ENCODE measurements around the gene STAT1. TPM values are rescaled to one million over a fixed set of nuclear protein-coding genes. Genes with fewer than 3 reads are reported as not detected.

STAT1 gene
- total RNA-seq, 1 donor from 2014 or later, result 140 TPM

GRCh38 chr2:190977505-190977904 lies 36.5 kb downstream of the STAT1 start:
- peaks cover 28% of the 10 kb centered on the region for H3K4me1 Mint-ChIP-seq (ENCODE audit: low read depth)
- no peak for DNase-seq (ENCODE audit: low spot score)
- no peaks in the 10 kb centered on the region for H3K27me3 Mint-ChIP-seq (ENCODE audit: low read depth)
- no peaks in the 10 kb centered on the region for H3K9me3 Mint-ChIP-seq (ENCODE audit: low read depth)
- no peak overlapping the region for H3K4me3 Mint-ChIP-seq (ENCODE audit: unreplicated experiment)
- peak overlapping the region; percentile 9 for H3K27ac Mint-ChIP-seq (ENCODE audit: unreplicated experiment)
- no peak for TF ChIP-seq CTCF (IDR thresholded peaks at IDR 0.05)
- peaks cover 75% of the 10 kb centered on the region for H3K36me3 Mint-ChIP-seq (ENCODE audit: low read depth)

DNA sequence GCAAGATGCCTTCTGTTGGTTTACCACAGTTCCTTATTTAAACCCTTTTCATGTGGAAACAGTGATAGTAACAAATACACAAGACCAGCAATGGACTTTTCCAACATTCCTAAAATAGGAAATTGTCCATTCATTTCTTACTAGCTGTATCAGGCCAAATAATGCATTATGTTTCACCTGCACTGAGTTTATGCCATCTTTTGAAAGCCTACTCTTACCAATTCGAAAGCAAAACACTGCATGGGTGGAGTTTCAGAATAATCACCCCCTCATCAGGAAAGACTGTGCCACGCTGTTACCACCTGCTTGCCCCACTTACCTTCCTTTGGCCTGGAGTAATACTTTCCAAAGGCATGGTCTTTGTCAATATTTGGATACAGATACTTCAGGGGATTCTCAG lies 37.5 kb downstream of the STAT1 start:
- Mint-ChIP-seq H3K27me3 (ENCODE audit: low read depth) (no peaks in the 10 kb centered on the region), H3K4me1 (ENCODE audit: low read depth) (peaks cover 28% of the 10 kb centered on the region), H3K36me3 (ENCODE audit: low read depth) (peaks cover 74% of the 10 kb centered on the region), H3K4me3 (ENCODE audit: unreplicated experiment) (no peak overlapping the region), H3K9me3 (ENCODE audit: low read depth) (no peaks in the 10 kb centered on the region), H3K27ac (ENCODE audit: unreplicated experiment) (no peak overlapping the region)
- TF ChIP-seq CTCF (IDR thresholded peaks at IDR 0.05), result no peak
- no peak for DNase-seq (ENCODE audit: low spot score)

- H3K4me3 Mint-ChIP-seq (ENCODE audit: unreplicated experiment), result no peak overlapping the region
- H3K27ac Mint-ChIP-seq (ENCODE audit: unreplicated experiment), result peak overlapping the region; percentile 49
- peaks cover 11% of the 10 kb centered on the region for H3K4me1 Mint-ChIP-seq (ENCODE audit: low read depth)
- no peaks in the 10 kb centered on the region for H3K27me3 Mint-ChIP-seq (ENCODE audit: low read depth)
- no peak for TF ChIP-seq CTCF (IDR thresholded peaks at IDR 0.05)
- no peak for DNase-seq (ENCODE audit: low spot score)
- no peaks in the 10 kb centered on the region for H3K9me3 Mint-ChIP-seq (ENCODE audit: low read depth)
- H3K36me3 Mint-ChIP-seq (ENCODE audit: low read depth), result peaks cover 74% of the 10 kb centered on the region
Measured at GRCh38 chr2:190974629-190975361, 39.2 kb downstream of the STAT1 start.

DNA sequence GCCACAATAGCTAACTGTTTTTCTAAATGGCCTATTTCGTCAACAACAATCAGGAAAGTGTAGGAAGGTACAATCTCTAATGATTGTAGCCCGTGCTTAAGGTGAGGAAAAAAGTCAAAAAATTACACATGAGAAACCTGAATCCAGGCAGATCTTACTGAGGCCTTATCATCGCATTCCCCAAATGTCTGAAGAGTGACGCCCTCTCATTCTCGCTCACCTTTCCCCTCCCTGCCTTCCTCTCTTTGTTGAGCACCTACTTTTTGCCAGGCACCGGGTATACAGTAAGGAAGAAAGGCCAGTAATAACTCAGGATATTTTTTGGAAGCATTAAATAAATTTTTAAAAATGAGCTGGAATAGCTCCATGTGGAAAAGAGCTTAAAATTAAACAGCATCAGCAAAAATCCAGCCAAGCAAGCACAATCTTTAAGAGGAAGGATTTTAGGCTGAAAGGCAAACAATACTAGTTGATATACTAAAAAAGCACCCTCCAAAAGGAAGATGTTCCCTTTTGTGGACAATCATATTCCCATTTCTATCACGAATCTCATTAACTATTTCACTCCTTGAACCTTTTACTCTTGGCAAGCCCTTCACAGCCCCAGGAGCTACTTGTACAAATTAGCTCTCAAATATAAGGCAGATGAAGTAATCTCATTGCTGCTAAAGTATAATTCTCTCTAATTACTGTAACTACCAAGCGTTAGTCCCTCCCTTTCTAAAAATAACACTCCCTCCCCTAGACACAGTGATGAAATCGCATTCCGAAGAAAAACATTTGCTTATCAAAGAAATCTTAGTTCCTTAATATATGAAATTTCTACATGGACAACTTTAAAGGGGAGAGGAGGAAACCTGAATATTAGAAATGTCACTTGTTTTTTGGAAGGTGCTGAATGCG lies 40.0 kb downstream of the STAT1 start:
- Mint-ChIP-seq H3K27me3 (ENCODE audit: low read depth) (no peaks in the 10 kb centered on the region), H3K27ac (ENCODE audit: unreplicated experiment) (peak overlapping the region; percentile 49)

More for the DNA sequence above, 40.0 kb downstream of the STAT1 start:
- no peak for TF ChIP-seq CTCF (IDR thresholded peaks at IDR 0.05)
- H3K9me3 Mint-ChIP-seq (ENCODE audit: low read depth), result no peaks in the 10 kb centered on the region
- H3K36me3 Mint-ChIP-seq (ENCODE audit: low read depth), result peaks cover 74% of the 10 kb centered on the region
- peaks cover 6% of the 10 kb centered on the region for H3K4me1 Mint-ChIP-seq (ENCODE audit: low read depth)
- H3K4me3 Mint-ChIP-seq (ENCODE audit: unreplicated experiment), result no peak overlapping the region
- DNase-seq (ENCODE audit: low spot score), result no peak

All from chondrocyte (in vitro differentiated cells).